ENCODE measurements around the gene EHMT1.

EHMT1 gene

DNA sequence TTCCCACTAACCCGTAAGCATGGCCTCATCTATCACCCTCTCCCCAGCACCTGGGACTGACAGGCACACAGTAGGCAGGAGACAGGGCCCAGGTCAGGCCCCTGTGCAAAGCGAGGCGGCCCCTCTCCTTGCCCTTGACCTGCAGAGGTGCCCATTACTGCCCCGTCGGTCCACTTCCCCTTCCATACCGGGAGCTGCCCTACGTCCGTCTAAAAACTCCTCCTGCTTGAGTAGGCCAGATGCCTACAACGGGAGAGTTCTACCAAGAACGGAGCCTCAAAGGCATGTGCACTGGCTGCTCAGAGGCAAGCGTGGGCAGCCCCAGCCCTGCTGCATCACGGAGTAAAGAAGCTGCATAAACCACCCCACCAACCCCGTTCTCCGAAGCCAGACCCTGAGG lies 35.5 kb upstream of the EHMT1 start:
- TF ChIP-seq, protein P1, sequence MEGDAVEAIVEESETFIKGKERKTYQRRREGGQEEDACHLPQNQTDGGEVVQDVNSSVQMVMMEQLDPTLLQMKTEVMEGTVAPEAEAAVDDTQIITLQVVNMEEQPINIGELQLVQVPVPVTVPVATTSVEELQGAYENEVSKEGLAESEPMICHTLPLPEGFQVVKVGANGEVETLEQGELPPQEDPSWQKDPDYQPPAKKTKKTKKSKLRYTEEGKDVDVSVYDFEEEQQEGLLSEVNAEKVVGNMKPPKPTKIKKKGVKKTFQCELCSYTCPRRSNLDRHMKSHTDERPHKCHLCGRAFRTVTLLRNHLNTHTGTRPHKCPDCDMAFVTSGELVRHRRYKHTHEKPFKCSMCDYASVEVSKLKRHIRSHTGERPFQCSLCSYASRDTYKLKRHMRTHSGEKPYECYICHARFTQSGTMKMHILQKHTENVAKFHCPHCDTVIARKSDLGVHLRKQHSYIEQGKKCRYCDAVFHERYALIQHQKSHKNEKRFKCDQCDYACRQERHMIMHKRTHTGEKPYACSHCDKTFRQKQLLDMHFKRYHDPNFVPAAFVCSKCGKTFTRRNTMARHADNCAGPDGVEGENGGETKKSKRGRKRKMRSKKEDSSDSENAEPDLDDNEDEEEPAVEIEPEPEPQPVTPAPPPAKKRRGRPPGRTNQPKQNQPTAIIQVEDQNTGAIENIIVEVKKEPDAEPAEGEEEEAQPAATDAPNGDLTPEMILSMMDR (IDR thresholded peaks at IDR 0.05; ENCODE audit: extremely low read depth, missing control alignments), result no peak
- no peak for DNase-seq (ENCODE audit: low spot score)

DNA sequence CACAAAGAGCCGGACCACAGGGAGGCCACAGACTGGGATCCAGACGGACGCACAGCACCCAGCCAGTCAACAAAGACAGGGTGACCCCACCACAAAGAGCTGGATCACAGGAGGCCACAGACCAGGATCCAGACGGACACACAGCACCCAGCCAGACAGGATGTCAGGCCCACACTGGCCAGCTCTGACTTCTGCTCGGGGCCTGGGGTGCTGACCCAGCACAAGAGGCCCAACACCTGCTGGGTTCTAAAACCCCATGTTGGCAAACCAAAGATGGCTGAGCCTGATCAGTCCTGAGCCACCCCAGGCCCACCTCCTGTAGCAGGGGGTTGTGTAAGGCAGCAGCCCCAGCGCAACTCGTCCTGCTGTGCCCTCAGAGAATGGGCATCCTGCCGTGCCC lies 34.8 kb upstream of the EHMT1 start:
- DNase-seq (ENCODE audit: low spot score), result no peak

DNA sequence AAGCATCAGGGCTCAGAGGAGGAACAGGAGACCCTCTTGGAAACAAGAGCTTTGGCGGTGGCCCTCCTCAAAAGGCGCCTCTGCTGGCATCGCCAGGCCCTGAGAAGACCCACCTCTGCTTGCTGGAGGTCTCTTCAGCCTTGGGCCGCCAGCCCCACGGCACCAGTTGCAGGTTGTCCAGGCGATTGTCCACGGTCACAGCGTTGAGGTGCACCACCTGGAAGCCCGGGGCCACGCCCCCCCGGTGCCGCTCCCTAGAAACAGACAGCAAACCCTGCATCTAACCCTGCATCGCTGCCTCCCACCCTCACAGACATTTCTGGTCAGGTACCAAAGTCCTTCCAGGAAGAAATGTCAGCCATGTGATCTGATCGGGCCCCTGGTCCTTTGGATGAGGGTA lies 32.0 kb upstream of the EHMT1 start:
- DNase-seq (ENCODE audit: low spot score), result no peak
- TF ChIP-seq, protein P1 (IDR thresholded peaks at IDR 0.05; ENCODE audit: extremely low read depth, missing control alignments), result no peak

More for the DNA sequence above, 34.8 kb upstream of the EHMT1 start:
- TF ChIP-seq, protein P1 (IDR thresholded peaks at IDR 0.05; ENCODE audit: extremely low read depth, missing control alignments), result no peak

DNA sequence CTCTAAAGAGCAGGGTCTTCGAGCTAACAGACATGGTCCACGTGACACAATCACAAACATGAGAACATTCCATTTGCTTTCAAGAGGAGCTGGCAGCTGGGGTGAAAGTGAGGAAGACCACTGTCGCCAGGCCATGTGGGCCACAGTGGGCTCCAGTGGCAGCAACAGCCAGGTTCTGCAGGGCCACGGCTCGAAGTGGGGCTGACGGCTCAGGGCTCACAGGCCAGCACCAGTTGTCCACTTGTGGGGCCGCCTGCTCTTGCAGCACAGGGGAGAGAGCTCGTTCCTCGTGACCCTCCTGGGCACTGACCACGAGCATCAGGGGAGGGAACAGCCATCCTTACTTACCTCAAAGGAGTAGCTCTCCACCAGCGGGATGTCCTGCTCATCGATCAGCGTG lies 30.5 kb upstream of the EHMT1 start:
- DNase-seq (ENCODE audit: low spot score), result no peak
- TF ChIP-seq, protein P1 (IDR thresholded peaks at IDR 0.05; ENCODE audit: extremely low read depth, missing control alignments), result no peak

DNA sequence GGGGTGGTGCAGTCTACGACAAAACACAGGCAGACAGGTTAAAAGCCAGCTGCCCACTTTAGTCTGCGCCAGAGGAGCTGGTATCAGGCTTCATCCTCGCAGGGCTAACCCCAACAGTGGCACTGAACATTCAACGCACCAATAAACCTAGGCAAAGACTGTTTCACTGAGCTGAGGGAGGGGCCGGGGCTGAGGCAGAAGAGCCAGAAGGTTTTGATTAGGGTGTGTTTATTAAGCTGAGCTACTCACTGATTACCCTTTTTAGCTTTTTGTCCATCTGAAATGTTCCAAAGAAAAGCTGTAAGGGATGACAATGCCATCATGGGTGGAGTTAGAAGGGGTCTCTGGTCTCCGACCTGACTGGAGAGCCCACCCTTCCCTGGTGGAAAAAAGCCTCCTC lies 29.9 kb upstream of the EHMT1 start:
- no peak for DNase-seq (ENCODE audit: low spot score)
- TF ChIP-seq, protein P1 (IDR thresholded peaks at IDR 0.05; ENCODE audit: extremely low read depth, missing control alignments), result no peak

DNA sequence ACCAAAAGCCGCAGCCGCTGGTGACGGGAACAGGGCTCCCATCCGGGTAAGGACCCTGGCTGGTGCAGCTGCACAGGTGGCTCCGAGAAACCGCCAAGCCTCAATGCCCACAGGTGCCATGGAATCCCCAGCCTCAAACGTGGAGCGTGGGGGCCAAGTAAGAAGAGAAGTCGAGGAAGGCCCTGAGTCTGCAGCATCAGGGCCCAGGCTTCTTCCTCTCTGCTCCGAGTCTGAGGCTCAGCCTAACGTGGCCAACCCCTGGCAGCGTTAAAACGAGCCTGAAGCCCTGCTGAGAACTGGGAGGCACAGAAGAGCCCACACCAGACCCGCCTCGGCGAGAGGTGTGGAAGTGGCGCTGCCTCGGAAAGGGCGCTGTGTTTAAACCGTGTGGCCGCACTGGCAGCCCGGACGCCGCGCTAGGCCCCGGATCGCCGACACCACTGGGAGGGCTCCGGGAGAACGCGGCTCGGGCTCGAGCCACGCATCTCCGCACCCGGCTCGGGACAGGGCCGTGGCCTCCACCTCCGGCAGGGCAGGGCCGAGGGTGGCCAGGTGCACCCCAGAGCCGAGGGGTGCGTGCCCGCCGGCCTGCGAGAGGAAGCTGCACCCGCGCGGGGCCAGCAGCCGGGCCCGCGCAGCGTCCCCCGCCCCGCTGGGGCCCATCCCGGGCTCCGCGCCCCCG lies 29.2 kb upstream of the EHMT1 start:
- TF ChIP-seq, protein P1 (IDR thresholded peaks at IDR 0.05; ENCODE audit: extremely low read depth, missing control alignments), result no peak
- peak; percentile 36 for DNase-seq (ENCODE audit: low spot score)

DNA sequence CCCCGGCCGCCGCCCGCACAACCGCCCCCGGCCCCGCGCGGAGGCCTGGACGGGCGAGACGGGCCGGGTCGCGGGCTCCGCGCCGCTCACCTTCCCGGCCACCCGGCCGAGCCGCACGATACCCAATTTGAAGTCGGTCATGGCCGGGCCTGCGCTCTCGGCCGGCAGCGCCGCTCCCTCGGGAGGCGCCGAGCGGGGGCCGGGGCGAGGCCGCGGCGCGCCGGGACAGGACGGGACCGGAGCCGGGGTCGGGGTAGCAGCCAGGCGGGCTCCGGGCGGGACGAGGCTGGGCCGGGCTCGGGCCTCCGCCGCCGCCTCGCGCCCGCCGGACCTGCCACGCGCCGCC lies 28.7 kb upstream of the EHMT1 start:
- no peak for DNase-seq (ENCODE audit: low spot score)
- TF ChIP-seq, protein P1 (IDR thresholded peaks at IDR 0.05; ENCODE audit: extremely low read depth, missing control alignments), result no peak
